K562 (cell line): Measurements from ENCODE around the gene LIN28A. TPM values are rescaled to one million over a fixed set of nuclear protein-coding genes. Genes with fewer than 3 reads are reported as not detected.
A peak's percentile ranks its signal among the peaks of the same experiment; 100 is the strongest.

Experiments used
- ASH1L ChIP-seq: fragments of 450-650 bp; IDR thresholded peaks from 2 replicates; pipeline ENCODE4 v1.6.1; 2018; ENCODE audit warnings: borderline replicate concordance, mild to moderate bottlenecking, low read depth; ENCODE audit not compliant: partially characterized antibody
- ATF1 ChIP-seq, 2 experiments: fragments of 450-650 bp in 1 of 2; IDR thresholded peaks; 2 replicates each; pipeline ENCODE4 v1.6.1; 2016; ENCODE audit warnings: missing compliant biosample characterization in 1 of 2, missing genetic modification characterization in 1 of 2
- BMI1 ChIP-seq: fragments of 150-350 bp; IDR thresholded peaks from 2 replicates; pipeline ENCODE4 v1.6.1; 2014; ENCODE audit warnings: low read length
- BRF2 ChIP-seq: IDR thresholded peaks from 3 replicates; pipeline ENCODE4 v1.6.1; 2011; ENCODE audit warnings: borderline replicate concordance, mild to moderate bottlenecking; ENCODE audit not compliant: insufficient read length, insufficient read depth
- CHD2 ChIP-seq: IDR thresholded peaks from 2 replicates; pipeline ENCODE4 v1.6.1; 2011; ENCODE audit warnings: low read depth, low read length
- HMG20A ChIP-seq: fragments of 450-650 bp; formaldehyde crosslinking; conservative IDR thresholded peaks from 2 replicates; pipeline ENCODE4 v1.4.0; 2020; ENCODE audit warnings: mild to moderate bottlenecking, mixed read lengths
- ILF3 ChIP-seq: fragments of 450-650 bp; IDR thresholded peaks from 2 replicates; pipeline ENCODE4 v1.6.1; 2018; ENCODE audit warnings: antibody characterized with exemption, mild to moderate bottlenecking, moderate library complexity, borderline replicate concordance
- ILK ChIP-seq: fragments of 450-650 bp; IDR thresholded peaks from 2 replicates; pipeline ENCODE4 v1.6.1; 2016; ENCODE audit warnings: missing genetic modification characterization, low read depth, mild to moderate bottlenecking, missing compliant biosample characterization, moderate library complexity, borderline replicate concordance
- LEF1 ChIP-seq: fragments of 450-650 bp; IDR thresholded peaks from 2 replicates; pipeline ENCODE4 v1.6.1; 2016; ENCODE audit warnings: mild to moderate bottlenecking
- MBD2 ChIP-seq: sonication (generic); IDR thresholded peaks from 2 replicates; pipeline ENCODE4 v1.6.1; 2016; ENCODE audit warnings: low read depth, borderline replicate concordance
- MNT ChIP-seq, 2 experiments: fragments of 450-650 bp; conservative IDR thresholded peaks; 2 replicates each; pipeline ENCODE4 v1.6.1; 2017; ENCODE audit warnings: mild to moderate bottlenecking in 2 of 2, moderate library complexity in 2 of 2
- NFXL1 ChIP-seq: fragments of 450-650 bp; formaldehyde crosslinking; IDR thresholded peaks from 2 replicates; pipeline ENCODE4 v1.4.0; 2021; ENCODE audit warnings: mild to moderate bottlenecking
- POLR2G ChIP-seq: fragments of 200-400 bp; formaldehyde crosslinking; IDR thresholded peaks from 2 replicates; pipeline ENCODE4 v1.6.1; 2017; ENCODE audit warnings: low read depth, mild to moderate bottlenecking, antibody characterized with exemption, low read length, moderate library complexity
- SOX6 ChIP-seq: fragments of 450-650 bp; IDR thresholded peaks from 2 replicates; pipeline ENCODE4 v1.6.1; 2014; ENCODE audit warnings: mild to moderate bottlenecking
- TCF15 ChIP-seq: fragments of 250-450 bp; sonication (Bioruptor Pico); IDR thresholded peaks from 2 replicates; pipeline ENCODE4 v1.8.0; 2022; ENCODE audit warnings: moderate library complexity, mild to moderate bottlenecking, inconsistent platforms
- TCF7 ChIP-seq: sonication (generic); IDR thresholded peaks from 2 replicates; pipeline ENCODE4 v1.6.1; 2016; ENCODE audit warnings: antibody characterized with exemption, borderline replicate concordance
- USF2 ChIP-seq: sonication (generic); formaldehyde crosslinking; IDR thresholded peaks from 2 replicates; pipeline ENCODE4 v1.5.0; 2020; ENCODE audit warnings: missing genetic modification reagents
- ZBTB33 ChIP-seq: sonication (generic); formaldehyde crosslinking; IDR thresholded peaks from 2 replicates; pipeline ENCODE4 v1.8.1; 2023; ENCODE audit warnings: mild to moderate bottlenecking, missing genetic modification reagents
- ZNF668 ChIP-seq: fragments of 250-450 bp; sonication (Bioruptor Pico); IDR thresholded peaks from 2 replicates; pipeline ENCODE4 v1.8.0; 2022; ENCODE audit warnings: mild to moderate bottlenecking, inconsistent platforms
- polyA plus RNA-seq, 8 experiments: library from polyadenylated mRNA; depleted of rRNA in 4 of 8; stranded (reverse) in 5 of 8; unstranded in 3 of 8; fragments of >200 nt; fragmentation: Nextera tagmentation in 2 of 8; fragmentation: Illumina TruSeq in 1 of 8; extraction: Ambion mirVana in 2 of 8; extraction: Trizol in 1 of 8; gene quantifications; 2 replicates each; pipeline versions ENCODE4 v1.2.1 to v1.2.3, GENCODE V29; 2011 to 2014; ENCODE audit warnings: inconsistent platforms in 1 of 8, missing spikeins in 1 of 8
- total RNA-seq, 7 experiments: library from RNA; depleted of rRNA in 6 of 7; stranded (reverse); fragments of >200 nt in 6 of 7; fragmentation: Illumina TruSeq in 2 of 7; extraction: Trizol in 2 of 7; gene quantifications; 2 replicates each; pipeline versions ENCODE4 v1.2.1 to v1.2.3, GENCODE V29; 2011 to 2021; ENCODE audit warnings: low replicate concordance in 1 of 7

Gene LIN28A
- total and polyA plus RNA-seq, 9 of the 15 experiments (the other 6 are each of a cell fraction or from before 2014, with no cell fraction given), result 0.80 to 5.4 (median 3.9) TPM

- TF ChIP-seq ATF1 (CRISPR knock-in tag; IDR thresholded peaks at IDR 0.05), result no peak
- TF ChIP-seq ATF1 (tag; IDR thresholded peaks at IDR 0.05), result peak; percentile 72; the same call in 1 of the 2 replicates
- 0 out of 2 replicates have a peak, but pooled peaks have one; percentile 10 for TF ChIP-seq USF2
- no peak for TF ChIP-seq ZNF668 (CRISPR knock-in tag)
- TF ChIP-seq HMG20A, result no peak
- TF ChIP-seq POLR2G, result peak; percentile 85
- 0 out of 2 replicates have a peak, but pooled peaks have one; percentile 45 for TF ChIP-seq CHD2
- TF ChIP-seq ILF3, result no peak
- no peak for TF ChIP-seq BRF2
- 0 out of 2 replicates have a peak, but pooled peaks have one; percentile 41 for TF ChIP-seq TCF7
- TF ChIP-seq ZBTB33 (CRISPR knock-in tag), result no peak
- peak; percentile 85 to 96 for TF ChIP-seq MNT (conservative IDR thresholded peaks at IDR 0.05)
- 0 out of 2 replicates have a peak, but pooled peaks have one; percentile 19 for TF ChIP-seq SOX6
- no peak for TF ChIP-seq TCF15
- no peak for TF ChIP-seq ASH1L
- TF ChIP-seq MBD2, result peak; percentile 57; the same call in 1 of the 2 replicates
- no peak for TF ChIP-seq NFXL1 (CRISPR knock-in tag)
- TF ChIP-seq LEF1, result peak; percentile 41; the same call in 1 of the 2 replicates
- TF ChIP-seq BMI1, result peak; percentile 97
- TF ChIP-seq ILK (tag), result 0 out of 2 replicates have a peak, but pooled peaks have one; percentile 18
Measured at GRCh38 chr1:26472901-26473845, 62.6 kb downstream of the LIN28A start (continued).
